Body of pancreas (tissue), 4 donors: Measurements from ENCODE around the gene RAB11FIP3.
"Not testable (repeated sequence)": the region's sequence is repeated elsewhere in the genome, so short reads cannot be mapped to it uniquely, and the experiment has no call there.

Experiments
- CTCF ChIP-seq, 7 experiments: fragments of 450-650 bp in 4 of 7; fragments of 200-600 bp in 3 of 7; sonication (generic) in 3 of 7; IDR thresholded peaks; one replicate each; pipeline ENCODE4 v1.5.1; 2016 to 2019; ENCODE audit warnings: antibody characterized with exemption in 7 of 7
- POLR2A ChIP-seq, 3 donors: fragments of 450-650 bp; IDR thresholded peaks; one replicate each; pipeline ENCODE4 v1.6.1; 2016; ENCODE audit warnings: antibody characterized with exemption in 3 of 3, mild to moderate bottlenecking in 2 of 3

GRCh38 chr16:467249-467871, 41.9 kb downstream of the RAB11FIP3 start:
- TF ChIP-seq CTCF, POLR2A (IDR thresholded peaks at IDR 0.05): not testable (repeated sequence)
